HG03097 (cell line): ENCODE results near the gene NOS1AP.
"Not testable (repeated sequence)": the region's sequence is repeated elsewhere in the genome, so short reads cannot be mapped to it uniquely, and the experiment has no call there.

Experiments used
- ATAC-seq: cut with Tn5 transposase; IDR thresholded peaks from one replicate; pipeline ENCODE4 v1.9.1; 2021; ENCODE audit not compliant: unreplicated experiment, low FRiP score

The NOS1AP gene

DNA sequence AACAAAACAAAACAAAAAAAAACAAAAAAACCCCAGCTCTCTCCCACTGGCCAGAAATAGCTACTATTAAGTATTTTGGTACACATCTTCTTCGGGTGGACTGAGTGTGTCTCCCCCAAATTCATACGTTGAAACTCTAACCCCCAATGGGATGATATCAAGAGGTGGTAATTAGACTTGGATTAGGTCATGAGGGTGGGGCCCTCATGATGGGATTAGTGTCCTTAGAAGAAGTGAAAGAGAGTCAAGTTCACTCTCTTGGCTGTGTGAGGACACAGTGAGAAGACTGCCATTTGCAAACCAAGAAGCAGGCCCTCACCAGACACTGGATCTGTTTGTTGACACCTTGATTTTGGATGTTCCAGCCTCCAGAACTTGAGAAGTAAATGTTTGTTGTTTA, 116.9 kb downstream of the NOS1AP start:
- no peak for ATAC-seq

DNA sequence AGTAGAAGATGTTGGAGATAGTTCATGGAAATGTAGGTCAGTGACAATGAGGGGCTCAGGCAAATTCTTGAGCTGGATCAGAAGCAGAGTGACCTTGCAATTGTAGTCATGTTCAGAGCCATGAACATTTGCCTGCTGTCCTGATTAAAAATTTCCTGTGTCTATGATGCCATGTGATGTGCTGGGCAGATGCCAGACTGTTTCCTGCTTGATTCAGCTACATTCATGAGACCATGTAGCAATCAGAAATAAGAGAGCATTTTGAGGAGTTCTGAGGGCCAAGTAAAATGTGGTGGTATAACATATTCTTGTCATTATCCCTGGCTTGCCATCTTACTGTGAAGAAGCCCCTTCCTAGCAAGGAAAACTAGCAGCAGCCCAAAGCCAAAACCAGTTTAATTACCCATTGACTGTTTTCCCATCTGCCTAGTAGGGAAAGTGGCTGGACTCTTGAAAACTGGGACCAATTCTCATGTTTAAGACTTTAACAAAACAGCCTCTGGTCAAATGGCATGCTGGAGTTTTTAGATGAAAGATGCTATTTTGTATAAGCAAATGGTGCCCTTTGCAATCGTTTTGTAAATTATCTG, 118.3 kb downstream of the NOS1AP start:
- ATAC-seq: no peak

DNA sequence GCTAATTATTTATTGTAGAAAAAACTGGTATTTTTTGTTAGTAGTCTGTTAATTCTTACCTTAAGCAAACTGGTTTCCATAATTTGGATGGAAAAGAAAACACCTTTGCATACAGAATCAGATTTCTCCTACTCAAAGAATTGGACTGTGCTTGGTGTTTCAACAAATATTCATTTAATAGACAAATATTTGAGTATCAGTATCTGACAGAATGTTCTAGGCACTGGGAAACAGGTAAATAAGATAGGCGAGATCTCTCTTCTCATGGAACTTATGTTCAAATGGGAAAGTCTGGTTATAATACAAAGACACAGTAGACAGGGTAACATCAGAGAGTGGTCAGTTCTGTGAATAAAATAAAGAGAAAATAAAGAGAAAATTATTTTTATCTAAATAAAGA, 119.9 kb downstream of the NOS1AP start:
- ATAC-seq: no peak

DNA sequence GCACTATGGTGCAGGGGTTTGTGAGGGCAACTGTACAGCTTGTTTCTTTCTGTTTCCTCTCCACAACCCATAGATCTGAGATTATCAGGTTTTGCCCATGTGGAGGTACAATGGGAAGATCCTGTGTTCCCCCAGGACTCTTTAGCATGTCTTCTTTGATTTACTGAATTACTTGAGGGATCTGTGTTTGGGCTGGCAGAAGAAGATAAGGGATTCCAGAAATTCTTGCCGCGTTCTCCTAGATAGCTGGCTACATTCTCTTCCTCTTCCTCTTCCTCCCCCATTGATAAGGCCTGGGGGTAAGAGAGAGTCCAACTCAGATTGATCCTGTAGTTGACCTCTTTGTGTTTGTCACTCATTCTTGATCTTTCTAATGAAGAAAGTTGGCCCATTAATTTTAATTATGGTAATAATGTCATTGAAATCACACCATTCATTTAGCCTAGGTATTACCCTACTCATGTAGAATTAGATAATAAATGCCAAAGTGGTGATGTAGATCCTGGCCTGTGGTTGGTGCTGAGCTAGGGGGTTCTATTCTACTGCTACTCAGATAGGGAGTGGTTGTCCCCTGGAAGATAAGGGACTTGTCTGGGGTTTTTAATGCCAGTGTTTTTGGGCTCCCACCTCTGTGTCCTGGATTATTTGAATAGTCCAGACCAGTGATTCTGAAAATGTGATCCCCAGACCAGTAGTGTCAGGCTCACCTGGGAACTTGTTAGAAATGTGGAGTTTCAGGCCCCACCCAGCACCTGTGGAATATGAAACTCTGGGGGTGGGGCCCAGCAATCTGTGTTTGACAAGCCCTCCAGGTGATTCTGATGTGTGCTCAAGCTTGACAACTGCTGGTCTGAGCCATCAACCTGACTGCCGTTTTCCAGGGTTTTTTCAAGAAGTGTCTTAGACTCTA, 122.2 kb downstream of the NOS1AP start:
- no peak for ATAC-seq

DNA sequence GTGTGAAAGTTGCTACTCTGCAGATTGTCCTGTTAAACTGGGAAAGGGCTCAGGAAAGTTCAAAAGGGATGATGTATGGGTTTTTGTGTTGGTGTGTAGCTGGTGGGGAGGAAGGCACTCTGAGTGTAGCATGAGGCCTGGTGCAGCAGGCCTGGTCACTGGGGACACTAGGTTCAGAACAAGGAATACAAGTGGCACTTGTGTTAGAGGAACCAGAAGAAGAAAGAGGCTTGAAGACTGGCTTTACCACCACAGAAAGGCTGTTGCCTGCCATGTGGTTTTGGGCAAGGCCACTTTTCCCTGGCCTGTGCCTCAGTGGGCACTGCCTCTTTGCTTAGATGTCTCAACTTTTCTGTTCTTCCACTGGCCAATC, 122.8 kb downstream of the NOS1AP start:
- no peak for ATAC-seq

DNA sequence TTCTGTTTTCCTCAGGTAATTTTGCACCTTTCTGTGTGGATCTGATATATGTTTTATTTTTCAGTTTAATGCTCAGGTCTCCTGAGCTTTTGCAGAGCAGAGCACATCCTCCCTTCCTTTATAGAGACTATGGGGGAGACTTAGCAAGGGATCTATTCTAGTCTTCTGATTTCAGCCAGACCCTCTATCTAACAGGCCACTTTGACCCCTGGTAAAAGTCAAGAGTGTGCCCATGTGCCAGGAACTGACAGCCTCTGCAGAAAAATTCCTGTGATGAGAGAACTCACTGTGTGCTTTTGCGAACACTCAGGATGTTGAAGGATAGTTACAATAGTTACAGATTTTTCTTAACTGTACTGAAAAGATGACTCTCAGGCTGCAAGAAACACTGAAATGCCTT, 123.3 kb downstream of the NOS1AP start:
- ATAC-seq: no peak

DNA sequence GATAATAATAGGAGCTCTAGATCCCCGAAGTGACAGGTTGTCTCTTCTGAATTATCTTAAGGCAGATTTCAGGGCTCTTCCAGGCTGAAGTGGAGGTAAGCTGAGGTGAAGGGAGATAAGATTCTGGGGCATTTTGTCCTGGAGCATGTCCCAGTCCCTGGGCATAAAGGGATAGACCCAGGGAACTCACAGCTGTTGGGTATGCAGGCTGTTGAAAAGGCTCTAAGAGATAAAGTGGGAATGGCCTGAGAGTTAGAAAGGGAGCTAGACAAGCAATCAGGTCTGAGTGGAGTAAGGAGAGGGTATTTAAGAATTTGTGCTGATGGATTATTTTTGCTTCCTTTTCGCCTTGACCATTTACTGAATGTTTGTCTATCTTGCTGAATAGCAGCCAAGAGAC, 123.7 kb downstream of the NOS1AP start:
- ATAC-seq: no peak

DNA sequence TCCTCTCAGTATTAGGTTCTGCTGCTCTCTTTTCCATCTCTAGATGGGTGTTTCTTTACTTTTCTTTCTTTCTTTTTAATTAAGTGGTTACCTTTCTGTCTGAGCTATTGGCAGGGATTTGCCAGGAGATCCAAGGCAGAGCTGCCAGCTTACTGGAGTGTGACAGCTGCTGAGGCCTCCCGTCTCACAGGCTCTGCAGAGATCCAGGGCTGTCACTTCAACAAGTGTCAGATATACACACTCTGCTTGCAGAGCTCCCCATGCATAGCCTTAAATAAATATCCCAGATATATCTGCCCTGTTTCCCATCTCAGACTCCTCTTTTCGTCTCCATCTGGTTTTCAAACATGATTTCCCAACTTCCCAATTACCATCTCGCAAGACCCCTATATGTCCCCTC, 124.3 kb downstream of the NOS1AP start:
- no peak for ATAC-seq

DNA sequence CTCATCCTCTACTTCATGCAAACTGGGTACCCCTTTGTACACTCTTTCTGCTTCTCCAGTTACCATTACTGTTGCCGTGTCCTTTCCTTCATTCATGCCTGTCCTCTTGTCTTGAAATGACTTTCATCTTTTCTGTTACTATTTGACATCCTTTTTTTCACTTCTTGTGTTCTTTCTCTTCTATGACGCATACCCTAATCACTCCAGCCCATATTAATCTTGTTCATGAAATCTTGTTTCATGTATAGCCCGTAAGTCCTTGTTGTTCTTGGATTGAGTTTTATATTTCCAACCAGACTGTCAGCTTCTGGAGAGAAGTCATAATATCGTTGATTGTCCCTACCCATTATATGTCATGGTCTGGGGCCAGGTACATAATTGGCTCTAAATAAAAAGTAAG, 126.1 kb downstream of the NOS1AP start:
- no peak for ATAC-seq

DNA sequence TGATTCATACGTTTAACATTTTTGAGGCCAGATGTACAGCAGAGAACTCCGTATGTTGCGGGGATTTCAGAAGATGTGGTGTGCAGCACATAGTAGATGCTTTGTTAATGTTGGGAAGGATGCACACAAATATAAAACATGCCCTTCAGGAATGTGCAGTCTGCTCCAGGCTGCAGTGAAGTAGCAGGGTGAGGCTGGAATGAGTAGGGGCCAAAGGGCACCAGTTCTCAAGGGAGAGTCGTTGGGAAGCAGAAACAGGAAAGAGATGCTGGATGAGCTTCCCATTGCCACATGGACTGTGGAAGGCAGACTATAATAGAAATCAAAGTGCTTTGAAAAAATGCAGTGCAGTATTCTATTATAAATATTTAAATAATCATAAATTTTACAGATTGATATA, 126.9 kb downstream of the NOS1AP start:
- ATAC-seq: no peak

DNA sequence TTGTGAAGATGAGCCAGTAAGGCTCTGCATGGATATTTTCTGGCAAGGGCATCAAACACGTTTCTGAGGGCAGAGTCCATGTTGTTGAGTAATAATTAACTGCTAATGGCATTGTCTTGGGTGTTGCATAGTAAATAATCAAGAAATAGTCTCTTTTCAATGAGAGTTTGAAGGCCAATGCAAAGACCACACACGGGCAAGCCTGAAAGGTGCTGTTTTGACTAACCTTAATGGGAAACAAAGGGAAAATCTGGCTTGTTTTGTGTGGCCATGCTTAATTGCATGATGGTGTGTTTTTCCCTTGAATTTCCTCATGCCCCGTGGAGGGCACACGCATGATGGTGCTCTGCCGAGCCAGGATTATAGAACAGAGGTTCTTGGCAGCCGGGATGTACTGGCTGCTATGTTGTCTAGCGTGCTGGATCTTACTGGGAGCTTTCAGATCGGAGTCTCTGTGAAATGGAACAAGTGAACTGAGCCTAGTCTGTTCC, 127.6 kb downstream of the NOS1AP start:
- ATAC-seq: no peak

DNA sequence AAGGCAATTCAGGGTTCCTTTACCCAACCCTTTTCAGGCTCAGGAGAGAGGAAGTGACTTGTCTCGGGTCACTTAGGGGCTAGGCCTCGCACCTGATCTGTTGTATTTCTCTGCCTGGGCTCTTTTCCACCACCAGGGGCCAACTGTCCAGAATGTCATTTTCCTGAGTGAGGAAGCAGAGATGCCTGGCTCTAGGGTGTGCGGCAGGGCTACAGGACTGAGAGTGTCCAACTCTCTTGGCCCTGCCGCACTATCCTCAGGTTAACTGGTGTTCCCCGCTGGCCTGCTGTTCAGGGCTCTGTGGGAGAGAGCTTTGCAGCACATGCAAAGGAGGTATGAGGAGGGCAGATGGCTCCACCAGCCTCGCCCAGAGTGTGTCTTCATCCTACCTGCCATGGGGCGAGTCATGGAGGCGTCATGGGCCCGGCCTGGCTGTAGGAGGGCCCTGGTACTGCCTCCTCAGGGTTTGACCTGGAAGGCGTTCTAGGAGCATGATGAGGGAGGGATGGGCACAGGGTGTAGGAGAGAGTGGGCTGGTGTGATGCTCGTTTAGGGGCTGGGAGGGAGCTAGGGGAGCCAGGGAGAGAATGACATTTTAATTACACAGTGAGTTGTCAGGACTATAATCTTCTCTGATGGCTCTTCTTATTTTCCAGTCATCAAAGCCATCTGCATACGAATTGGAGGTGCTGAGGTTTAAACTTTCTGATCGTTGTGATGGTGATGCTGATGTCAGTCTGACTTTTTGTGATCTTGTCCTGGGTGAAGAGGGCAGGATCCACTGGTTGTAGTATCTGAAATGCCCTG, 128.3 kb downstream of the NOS1AP start:
- ATAC-seq: no peak

DNA sequence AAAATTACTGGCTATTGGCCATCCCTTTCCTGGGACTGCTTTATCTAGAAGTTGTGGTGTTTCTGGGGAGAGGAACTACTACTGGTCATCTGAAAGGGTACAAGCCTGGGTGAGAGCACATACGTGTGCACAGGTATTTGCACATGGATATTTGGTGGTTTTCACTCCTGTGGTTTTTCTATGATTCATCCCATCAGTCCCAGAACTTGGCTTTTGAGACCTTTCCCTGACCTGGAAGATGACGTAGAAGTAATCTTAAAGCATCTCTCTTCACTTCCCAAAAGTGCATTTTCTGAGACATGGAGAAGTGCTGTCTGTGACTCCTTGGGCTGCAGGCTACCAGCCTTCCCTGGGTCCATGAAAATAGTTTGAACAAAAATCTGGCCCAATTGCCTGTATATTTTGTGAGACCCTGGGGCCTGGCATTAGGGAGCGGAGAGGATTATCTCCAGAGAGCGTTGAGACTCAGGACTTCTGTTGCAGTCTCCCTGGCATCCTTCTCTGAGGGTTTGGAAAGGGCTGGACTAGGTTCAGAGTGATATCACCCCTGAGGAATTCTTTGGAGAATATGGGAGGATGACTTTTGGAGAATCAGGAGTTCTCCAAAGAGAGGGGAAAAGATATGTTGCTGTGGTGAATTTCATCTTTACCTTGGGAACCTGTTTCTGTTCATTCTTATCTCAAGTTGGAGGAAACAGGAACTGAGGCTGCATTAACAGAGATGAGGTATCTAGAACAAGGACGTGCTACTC, 130.8 kb downstream of the NOS1AP start:
- ATAC-seq: no peak

DNA sequence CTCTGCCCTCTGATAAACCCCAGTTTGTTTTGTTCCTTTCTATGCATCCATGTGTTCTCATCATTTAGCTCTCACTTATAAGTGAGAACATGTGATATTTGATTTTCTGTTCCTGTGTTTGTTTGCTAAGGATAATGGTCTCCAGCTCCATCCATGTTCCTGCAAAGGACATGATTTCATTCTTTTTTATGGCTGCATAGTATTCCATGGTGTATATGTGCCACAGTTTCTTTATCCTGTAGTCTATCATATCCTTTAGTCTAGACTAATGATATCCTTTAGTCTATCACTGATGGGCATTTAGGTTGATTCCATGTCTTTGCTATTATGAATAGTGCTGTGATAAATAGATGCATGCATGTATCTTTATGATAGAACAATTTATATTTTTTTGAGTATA, 131.6 kb downstream of the NOS1AP start:
- not testable (repeated sequence) for ATAC-seq

DNA sequence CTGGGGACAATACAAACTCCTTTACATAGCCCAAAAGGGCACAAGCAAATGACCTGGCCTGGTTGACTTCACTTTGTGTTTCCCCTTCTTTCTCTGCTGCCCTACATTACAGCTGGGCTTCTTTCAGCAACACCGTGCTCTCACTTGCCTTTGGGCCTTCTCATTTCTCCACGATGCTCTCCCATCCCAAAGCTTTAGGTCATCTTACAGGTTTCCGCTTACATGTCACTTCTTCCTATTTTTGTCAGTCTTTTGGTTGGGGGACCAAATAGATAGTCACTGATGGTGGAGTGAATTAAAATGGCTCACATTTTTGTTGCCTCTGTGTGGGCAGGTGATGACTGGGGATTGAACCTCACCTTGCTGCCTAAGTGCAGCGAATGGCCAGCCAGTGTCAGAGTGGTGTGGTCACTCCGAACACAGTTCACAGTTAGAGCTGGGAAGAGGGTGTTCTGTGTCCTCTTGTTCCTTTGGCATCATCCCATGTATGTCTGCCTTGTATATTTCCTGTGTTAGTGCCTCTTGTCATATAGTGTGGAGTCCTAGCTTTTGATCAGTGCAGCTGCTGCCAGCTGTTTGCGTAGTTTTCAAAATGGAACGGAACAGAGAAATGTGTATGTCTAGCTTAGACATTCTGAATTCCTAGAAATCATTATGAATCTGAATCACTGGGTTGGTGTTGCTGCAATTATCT, 134.8 kb downstream of the NOS1AP start:
- no peak for ATAC-seq

DNA sequence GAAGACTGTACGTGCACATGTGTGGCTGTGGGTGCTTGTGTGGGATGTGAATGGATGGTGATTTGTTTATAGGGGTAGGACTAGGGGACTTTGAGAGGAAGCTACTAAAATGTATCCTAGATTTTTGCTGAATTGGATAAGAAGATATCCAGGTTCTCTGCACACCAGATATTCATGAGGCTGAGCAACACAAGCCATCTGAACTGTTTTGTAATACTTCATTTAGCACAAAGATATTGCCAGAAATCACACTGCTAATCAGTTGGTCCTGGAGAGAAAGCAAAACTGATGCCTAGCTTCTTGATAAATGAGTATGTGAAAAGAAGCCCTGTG, 135.3 kb downstream of the NOS1AP start:
- no peak for ATAC-seq

DNA sequence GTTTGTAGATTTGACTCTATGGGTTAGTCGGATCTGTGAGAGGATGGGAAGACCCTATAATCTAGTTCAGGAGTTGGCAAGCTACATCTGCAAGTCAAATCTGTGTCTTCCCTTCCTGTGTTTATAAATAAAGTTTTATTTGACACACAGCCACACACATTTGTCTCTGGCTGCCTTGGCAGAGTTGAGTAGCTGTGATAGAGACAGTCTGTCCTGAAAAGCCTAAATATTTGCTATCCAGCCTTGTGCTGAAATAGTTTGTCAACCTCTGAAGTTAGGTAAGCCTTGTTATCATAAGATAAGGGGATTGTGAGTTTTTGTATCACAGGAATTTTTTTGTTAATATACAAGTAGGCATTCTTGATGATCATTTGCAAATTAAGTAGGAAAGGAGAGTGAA, 136.8 kb downstream of the NOS1AP start:
- ATAC-seq: no peak

DNA sequence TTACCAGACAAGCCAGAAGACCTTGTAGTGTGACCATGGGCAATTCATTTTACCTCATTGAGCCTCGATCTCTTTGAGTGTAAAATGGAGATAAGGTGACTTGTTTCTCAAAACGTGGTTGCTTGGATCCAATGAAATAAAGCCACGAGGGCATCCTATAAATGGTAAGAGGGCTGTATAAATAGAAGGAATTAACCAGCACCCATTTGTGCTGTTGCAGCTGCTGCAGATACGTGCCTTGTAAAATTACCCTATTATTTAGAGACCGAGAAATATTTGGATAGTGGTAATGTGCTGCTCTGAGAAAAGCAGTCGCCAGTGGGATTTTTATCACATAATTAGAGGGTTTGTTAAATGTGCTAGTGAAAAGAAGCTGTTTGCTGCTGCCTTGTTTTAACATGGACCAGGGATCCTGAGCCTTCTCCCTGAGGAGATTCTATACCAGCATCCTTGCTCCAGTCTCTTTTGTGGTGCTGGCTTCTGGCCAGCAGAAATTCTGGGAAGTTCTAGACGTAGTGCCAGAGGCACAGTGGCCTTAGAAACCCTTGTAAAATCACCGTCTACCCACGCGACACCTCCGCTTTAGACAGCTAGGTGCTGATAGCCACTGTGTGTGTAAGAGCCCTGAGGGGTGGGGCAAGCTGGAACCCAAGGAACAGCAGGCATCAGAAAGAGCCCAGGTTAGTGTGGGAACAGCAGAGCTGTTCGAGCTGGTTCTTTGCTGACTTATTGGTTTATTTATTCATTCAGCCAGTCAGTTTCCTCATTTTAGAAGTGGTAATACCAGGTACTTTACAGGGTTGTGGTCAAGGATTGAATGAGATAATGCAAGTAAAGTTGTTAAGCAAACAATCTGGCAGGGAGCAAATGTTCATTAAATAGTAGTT, 137.5 kb downstream of the NOS1AP start:
- ATAC-seq: no peak

DNA sequence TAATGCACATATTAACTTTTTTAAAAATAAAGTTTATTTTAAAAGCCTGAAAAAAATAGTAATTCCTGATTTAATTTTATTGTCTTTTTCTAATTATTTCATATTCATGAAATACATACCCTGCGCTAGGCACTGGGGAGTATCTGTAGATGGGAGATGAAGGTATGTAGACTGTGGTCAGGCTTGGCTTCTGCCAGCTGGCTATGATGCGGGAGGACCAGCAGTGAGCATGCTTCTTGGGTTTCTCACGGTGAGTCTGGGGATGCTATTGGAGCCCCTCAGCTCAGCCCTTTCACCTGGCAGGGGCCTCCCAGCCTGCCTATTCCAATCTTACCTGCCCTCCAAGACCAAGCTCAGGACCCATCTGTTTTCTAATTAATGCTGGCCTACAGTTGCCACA, 138.4 kb downstream of the NOS1AP start:
- no peak for ATAC-seq
